Measurements from ENCODE around the gene ZCCHC14.

DNA sequence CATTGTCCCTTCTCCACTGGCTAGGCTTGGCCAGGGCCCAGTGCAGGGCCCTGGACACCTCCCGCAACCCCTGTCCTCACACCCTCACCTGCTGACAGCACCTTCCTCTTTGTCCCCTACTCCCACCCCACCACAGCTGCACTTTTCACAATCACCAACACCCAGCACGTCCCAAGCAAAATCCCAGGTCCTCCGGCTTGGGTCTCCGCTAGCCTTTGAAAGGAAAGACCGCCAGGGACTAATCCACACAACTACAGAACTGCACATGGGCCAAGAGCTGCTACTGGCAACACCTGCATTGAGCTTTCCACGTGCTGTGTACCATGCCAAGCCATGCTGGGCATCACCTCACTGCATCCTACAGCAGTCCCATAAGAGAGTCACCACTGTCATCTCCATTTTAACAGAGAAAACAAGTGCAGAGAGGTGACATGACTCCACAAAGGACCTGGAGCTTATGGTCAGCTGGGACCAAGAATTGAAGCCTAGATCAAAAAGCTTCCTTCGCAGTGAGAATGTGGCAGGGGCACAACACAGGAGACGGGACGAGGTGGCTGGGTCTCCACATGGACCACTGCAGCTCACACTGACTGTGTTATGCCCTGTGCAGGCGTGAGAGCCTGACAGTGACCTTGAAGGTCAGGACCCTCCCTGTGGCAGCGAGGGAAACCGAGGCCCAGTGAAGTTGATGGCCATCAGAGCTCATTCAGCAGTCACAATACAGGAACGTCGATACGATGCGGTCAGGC, 131.8 kb downstream of the ZCCHC14 start:
- TF ChIP-seq EZH2phosphoT487 (IDR thresholded peaks at IDR 0.05; ENCODE audit: low read depth, severe bottlenecking, unreplicated experiment): no peak
- TF ChIP-seq, protein P1, sequence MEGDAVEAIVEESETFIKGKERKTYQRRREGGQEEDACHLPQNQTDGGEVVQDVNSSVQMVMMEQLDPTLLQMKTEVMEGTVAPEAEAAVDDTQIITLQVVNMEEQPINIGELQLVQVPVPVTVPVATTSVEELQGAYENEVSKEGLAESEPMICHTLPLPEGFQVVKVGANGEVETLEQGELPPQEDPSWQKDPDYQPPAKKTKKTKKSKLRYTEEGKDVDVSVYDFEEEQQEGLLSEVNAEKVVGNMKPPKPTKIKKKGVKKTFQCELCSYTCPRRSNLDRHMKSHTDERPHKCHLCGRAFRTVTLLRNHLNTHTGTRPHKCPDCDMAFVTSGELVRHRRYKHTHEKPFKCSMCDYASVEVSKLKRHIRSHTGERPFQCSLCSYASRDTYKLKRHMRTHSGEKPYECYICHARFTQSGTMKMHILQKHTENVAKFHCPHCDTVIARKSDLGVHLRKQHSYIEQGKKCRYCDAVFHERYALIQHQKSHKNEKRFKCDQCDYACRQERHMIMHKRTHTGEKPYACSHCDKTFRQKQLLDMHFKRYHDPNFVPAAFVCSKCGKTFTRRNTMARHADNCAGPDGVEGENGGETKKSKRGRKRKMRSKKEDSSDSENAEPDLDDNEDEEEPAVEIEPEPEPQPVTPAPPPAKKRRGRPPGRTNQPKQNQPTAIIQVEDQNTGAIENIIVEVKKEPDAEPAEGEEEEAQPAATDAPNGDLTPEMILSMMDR (IDR thresholded peaks at IDR 0.05; ENCODE audit: poor library complexity): no peak
- no peak for TF ChIP-seq EZH2 (IDR thresholded peaks at IDR 0.05; ENCODE audit: borderline replicate concordance)

Measured in hepatocyte (in vitro differentiated cells).